Hypothalamus (tissue), 51 donors: Measurements from ENCODE around the gene PROKR2.

Experiments used
- DNase-seq, 51 donors: peaks; one replicate each; lab custom pipeline; 2025; lab: John Stamatoyannopoulos, UW

The PROKR2 gene

GRCh38 chr20:5290596-5290995 lies 26.2 kb downstream of the PROKR2 start:
- no peak for DNase-seq

- DNase-seq, result no peak
Observed at GRCh38 chr20:5282561-5282960, 34.2 kb downstream of the PROKR2 start.

- DNase-seq, result no peak
Observed at GRCh38 chr20:5279661-5280060, 37.1 kb downstream of the PROKR2 start.

GRCh38 chr20:5272268-5272667 lies 44.5 kb downstream of the PROKR2 start:
- DNase-seq, result no peak

GRCh38 chr20:5270603-5271002 lies 46.2 kb downstream of the PROKR2 start:
- DNase-seq, result no peak

- no peak for DNase-seq
Observed at GRCh38 chr20:5268449-5268848, 48.3 kb downstream of the PROKR2 start.

- no peak for DNase-seq
Observed at GRCh38 chr20:5267092-5267491, 49.7 kb downstream of the PROKR2 start.
